ENCODE results near the gene NPM3.

DNA sequence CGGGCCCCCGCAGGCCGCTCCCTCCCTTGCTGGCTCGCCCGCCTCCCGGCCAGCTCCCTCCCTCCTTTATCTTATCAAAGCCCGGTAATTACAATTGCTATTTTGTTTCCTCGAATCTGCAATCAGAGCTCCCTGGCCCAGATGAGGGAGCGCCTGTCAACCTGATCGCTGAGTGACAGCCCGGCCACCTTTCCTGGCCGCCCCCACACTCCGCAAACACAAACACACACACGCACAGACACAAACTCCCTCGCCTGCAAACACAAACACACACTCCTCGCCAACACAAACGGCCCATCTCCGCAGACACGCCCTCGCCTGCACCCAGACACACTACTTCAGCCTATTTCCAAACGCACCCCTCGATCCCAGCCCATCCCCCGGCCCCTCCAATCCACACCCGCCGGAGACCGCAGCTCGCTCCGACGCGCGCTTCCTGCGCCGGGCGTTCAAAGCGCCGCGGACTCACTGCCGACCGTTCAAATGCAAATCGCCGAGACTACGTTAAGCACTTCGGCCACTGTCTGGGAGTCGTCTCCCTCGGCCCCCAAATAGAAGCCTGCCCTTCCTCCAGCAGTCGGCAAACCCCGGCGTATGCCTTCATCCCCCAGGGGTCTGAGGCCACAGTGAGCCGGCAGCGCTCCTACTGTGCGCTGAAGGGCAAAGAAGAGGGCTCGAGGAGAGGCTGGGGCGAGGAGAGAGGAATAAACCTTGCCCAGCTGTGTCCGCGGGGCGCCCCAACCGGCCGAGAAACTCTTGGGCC lies 4.3 kb downstream of the NPM3 start:
- TF ChIP-seq, protein P1, sequence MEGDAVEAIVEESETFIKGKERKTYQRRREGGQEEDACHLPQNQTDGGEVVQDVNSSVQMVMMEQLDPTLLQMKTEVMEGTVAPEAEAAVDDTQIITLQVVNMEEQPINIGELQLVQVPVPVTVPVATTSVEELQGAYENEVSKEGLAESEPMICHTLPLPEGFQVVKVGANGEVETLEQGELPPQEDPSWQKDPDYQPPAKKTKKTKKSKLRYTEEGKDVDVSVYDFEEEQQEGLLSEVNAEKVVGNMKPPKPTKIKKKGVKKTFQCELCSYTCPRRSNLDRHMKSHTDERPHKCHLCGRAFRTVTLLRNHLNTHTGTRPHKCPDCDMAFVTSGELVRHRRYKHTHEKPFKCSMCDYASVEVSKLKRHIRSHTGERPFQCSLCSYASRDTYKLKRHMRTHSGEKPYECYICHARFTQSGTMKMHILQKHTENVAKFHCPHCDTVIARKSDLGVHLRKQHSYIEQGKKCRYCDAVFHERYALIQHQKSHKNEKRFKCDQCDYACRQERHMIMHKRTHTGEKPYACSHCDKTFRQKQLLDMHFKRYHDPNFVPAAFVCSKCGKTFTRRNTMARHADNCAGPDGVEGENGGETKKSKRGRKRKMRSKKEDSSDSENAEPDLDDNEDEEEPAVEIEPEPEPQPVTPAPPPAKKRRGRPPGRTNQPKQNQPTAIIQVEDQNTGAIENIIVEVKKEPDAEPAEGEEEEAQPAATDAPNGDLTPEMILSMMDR (IDR thresholded peaks at IDR 0.05) = no peak
- TF ChIP-seq EP300 (IDR thresholded peaks at IDR 0.05) (no peak), POLR2AphosphoS5 (IDR thresholded peaks at IDR 0.05) (no peak)

All from suprapubic skin (tissue), 4 donors.